HG03064 (cell line): ENCODE results near the gene ATG9B.
"Not testable (repeated sequence)": the region's sequence is repeated elsewhere in the genome, so short reads cannot be mapped to it uniquely, and the experiment has no call there.

Experiments
- ATAC-seq: cut with Tn5 transposase; IDR thresholded peaks from one replicate; pipeline ENCODE4 v1.9.1; 2021; ENCODE audit warnings: low read depth; ENCODE audit not compliant: unreplicated experiment

ATG9B gene

GRCh38 chr7:151039850-151040548, 15.7 kb upstream of the ATG9B start:
- no peak for ATAC-seq

- ATAC-seq = no peak
Measured at GRCh38 chr7:151038951-151039849, 14.9 kb upstream of the ATG9B start.

- ATAC-seq = no peak
Measured at GRCh38 chr7:151035902-151036301, 11.6 kb upstream of the ATG9B start.

GRCh38 chr7:151035026-151035717, 10.9 kb upstream of the ATG9B start:
- ATAC-seq = no peak

- ATAC-seq = no peak
Measured at GRCh38 chr7:151034312-151035025, 10.2 kb upstream of the ATG9B start.

GRCh38 chr7:151033864-151034249, 9.6 kb upstream of the ATG9B start:
- no peak for ATAC-seq

GRCh38 chr7:151032936-151033863, 8.9 kb upstream of the ATG9B start:
- no peak for ATAC-seq

GRCh38 chr7:151031011-151031410, 6.7 kb upstream of the ATG9B start:
- no peak for ATAC-seq

GRCh38 chr7:151028948-151029501, 4.7 kb upstream of the ATG9B start:
- ATAC-seq = no peak

- ATAC-seq = peak; percentile 95
Measured at GRCh38 chr7:151028131-151028947, 4.0 kb upstream of the ATG9B start, which contains the start of gene ABCB8. TSS of gene ABCB8 (plus strand) at chr7:151028450. CDS start at chr7:151028516, 66 bp downstream.

- ATAC-seq = not testable (repeated sequence)
Measured at GRCh38 chr7:151027728-151028130, 3.4 kb upstream of the ATG9B start.

- not testable (repeated sequence) for ATAC-seq
Measured at GRCh38 chr7:151026771-151027727, 2.8 kb upstream of the ATG9B start.

GRCh38 chr7:151025924-151026671, 1.8 kb upstream of the ATG9B start:
- no peak for ATAC-seq

- no peak for ATAC-seq
Measured at GRCh38 chr7:151023232-151023631, 1.1 kb downstream of the ATG9B start.

GRCh38 chr7:151020231-151020630, 4.1 kb downstream of the ATG9B start:
- ATAC-seq = no peak

- ATAC-seq = no peak
Measured at GRCh38 chr7:151019130-151019447, 5.2 kb downstream of the ATG9B start.
